WTC11 (cell line): ENCODE data around the gene DYSF. TPM values are rescaled to one million over a fixed set of nuclear protein-coding genes. Genes with fewer than 3 reads are reported as not detected.

Source experiments
- ATAC-seq: fragments of 200-7000 bp; cut with Tn5 transposase; 2 replicates; pipeline ENCODE4 v1.10.0; 2021; ENCODE audit warnings: mild to moderate bottlenecking, moderate library complexity
- CTCF ChIA-PET: fragments of 300-600 bp; sonication (Branson Sonifier 250); formaldehyde crosslinking; loops from one replicate; lab custom pipeline; 2021; ENCODE audit warnings: antibody characterized with exemption; lab: Charles Lee
- POLR2A ChIA-PET: fragments of 350-600 bp; sonication (Branson Sonifier 250); formaldehyde crosslinking; loops from one replicate; lab custom pipeline; 2021; ENCODE audit warnings: antibody characterized with exemption; lab: Charles Lee
- DNase-seq: peaks from one replicate; pipeline ENCODE4 v3.0.0; 2021; ENCODE audit warnings: low spot score
- H3K27ac Mint-ChIP-seq: 2 replicates; pipeline ENCODE4 v1.8.0; 2021; ENCODE audit warnings: mixed read lengths
- H3K27me3 Mint-ChIP-seq: 2 replicates; pipeline ENCODE4 v1.8.0; 2021; ENCODE audit warnings: low read depth, mild to moderate bottlenecking, moderate library complexity, mixed read lengths
- H3K36me3 Mint-ChIP-seq: 2 replicates; pipeline ENCODE4 v1.8.0; 2021; ENCODE audit warnings: mixed read lengths
- H3K4me1 Mint-ChIP-seq: 2 replicates; pipeline ENCODE4 v1.8.0; 2022; ENCODE audit warnings: mixed read lengths
- H3K4me3 Mint-ChIP-seq: 2 replicates; pipeline ENCODE4 v1.8.0; 2021; ENCODE audit warnings: mild to moderate bottlenecking, moderate library complexity, mixed read lengths
- H3K9me3 Mint-ChIP-seq: 2 replicates; pipeline ENCODE4 v1.8.0; 2021; ENCODE audit warnings: mixed read lengths
- ESRRA ChIP-seq: sonication (generic); formaldehyde crosslinking; IDR thresholded peaks from 2 replicates; pipeline ENCODE4 v1.8.1; 2022; ENCODE audit warnings: mild to moderate bottlenecking, missing genetic modification reagents, borderline replicate concordance
- GTF2I ChIP-seq: fragments of 250-450 bp; sonication (Bioruptor Pico); conservative IDR thresholded peaks from 2 replicates; pipeline ENCODE4 v1.4.0; 2021; ENCODE audit warnings: mild to moderate bottlenecking
- PRRX2 ChIP-seq: fragments of 250-450 bp; sonication (Bioruptor Pico); IDR thresholded peaks from 2 replicates; pipeline ENCODE4 v1.8.0; 2021; ENCODE audit warnings: mild to moderate bottlenecking
- SMAD4 ChIP-seq: sonication (generic); formaldehyde crosslinking; IDR thresholded peaks from 2 replicates; pipeline ENCODE4 v1.8.0; 2022; ENCODE audit warnings: mild to moderate bottlenecking, missing genetic modification reagents
- total RNA-seq: library from RNA; stranded (reverse); gene quantifications from 3 replicates; pipeline ENCODE4 v1.2.3, GENCODE V29; 2021
- TF ChIP-seq, protein P1 (sequence below): sonication (generic); formaldehyde crosslinking; IDR thresholded peaks from 2 replicates; pipeline ENCODE4 v1.8.1; 2023; ENCODE audit warnings: mild to moderate bottlenecking, missing genetic modification reagents
- TF ChIP-seq, protein P2 (sequence below): sonication (generic); formaldehyde crosslinking; IDR thresholded peaks from 2 replicates; pipeline ENCODE4 v1.8.1; 2022; ENCODE audit warnings: low read depth, mild to moderate bottlenecking, moderate library complexity, missing genetic modification reagents, borderline replicate concordance
- TF ChIP-seq, protein P3 (sequence below): fragments of 250-450 bp; sonication (Bioruptor Pico); IDR thresholded peaks from 2 replicates; pipeline ENCODE4 v1.8.0; 2021; ENCODE audit warnings: mild to moderate bottlenecking
- TF ChIP-seq, protein P4 (sequence below): sonication (generic); formaldehyde crosslinking; IDR thresholded peaks from 2 replicates; pipeline ENCODE4 v1.8.0; 2022; ENCODE audit warnings: mild to moderate bottlenecking, missing genetic modification reagents
- TF ChIP-seq, protein P5 (sequence below): sonication (generic); formaldehyde crosslinking; IDR thresholded peaks from 2 replicates; pipeline ENCODE4 v1.8.1; 2022; ENCODE audit warnings: mild to moderate bottlenecking, moderate library complexity, missing genetic modification reagents
- TF ChIP-seq, protein P6 (sequence below): fragments of 250-450 bp; sonication (Bioruptor Pico); IDR thresholded peaks from 2 replicates; pipeline ENCODE4 v1.9.0; 2021; ENCODE audit warnings: mild to moderate bottlenecking, borderline replicate concordance
- TF ChIP-seq, protein P7 (sequence below): fragments of 250-450 bp; sonication (Bioruptor Pico); IDR thresholded peaks from 2 replicates; pipeline ENCODE4 v1.9.0; 2021; ENCODE audit warnings: mild to moderate bottlenecking
- TF ChIP-seq, protein P8 (sequence below): sonication (generic); formaldehyde crosslinking; IDR thresholded peaks from 2 replicates; pipeline ENCODE4 v1.8.0; 2023; ENCODE audit warnings: mild to moderate bottlenecking, missing genetic modification reagents

DYSF gene
- total RNA-seq, 1 experiment from 2014 or later: 14.8 TPM

DNA sequence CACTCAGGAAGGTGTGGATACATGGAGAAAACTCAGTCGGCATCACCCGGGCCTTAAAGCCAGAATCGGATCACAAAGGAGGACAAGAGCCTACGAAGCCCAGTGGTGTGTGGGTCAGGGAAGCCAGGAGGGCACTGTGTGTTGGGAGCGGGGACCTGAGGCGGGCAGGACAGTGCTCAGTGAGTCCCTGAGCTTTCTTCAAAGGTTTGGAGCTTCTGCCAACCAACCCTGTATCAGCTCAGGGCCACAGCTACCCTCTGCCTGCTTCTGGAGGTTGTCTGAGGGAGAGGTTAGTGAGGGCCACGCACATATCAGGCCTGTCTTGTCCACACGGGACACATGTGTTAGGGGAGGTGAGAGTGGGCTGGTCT is 52.4 kb downstream of the DYSF start (continued):
- TF ChIP-seq, protein P1, sequence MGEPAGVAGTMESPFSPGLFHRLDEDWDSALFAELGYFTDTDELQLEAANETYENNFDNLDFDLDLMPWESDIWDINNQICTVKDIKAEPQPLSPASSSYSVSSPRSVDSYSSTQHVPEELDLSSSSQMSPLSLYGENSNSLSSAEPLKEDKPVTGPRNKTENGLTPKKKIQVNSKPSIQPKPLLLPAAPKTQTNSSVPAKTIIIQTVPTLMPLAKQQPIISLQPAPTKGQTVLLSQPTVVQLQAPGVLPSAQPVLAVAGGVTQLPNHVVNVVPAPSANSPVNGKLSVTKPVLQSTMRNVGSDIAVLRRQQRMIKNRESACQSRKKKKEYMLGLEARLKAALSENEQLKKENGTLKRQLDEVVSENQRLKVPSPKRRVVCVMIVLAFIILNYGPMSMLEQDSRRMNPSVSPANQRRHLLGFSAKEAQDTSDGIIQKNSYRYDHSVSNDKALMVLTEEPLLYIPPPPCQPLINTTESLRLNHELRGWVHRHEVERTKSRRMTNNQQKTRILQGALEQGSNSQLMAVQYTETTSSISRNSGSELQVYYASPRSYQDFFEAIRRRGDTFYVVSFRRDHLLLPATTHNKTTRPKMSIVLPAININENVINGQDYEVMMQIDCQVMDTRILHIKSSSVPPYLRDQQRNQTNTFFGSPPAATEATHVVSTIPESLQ: no peak
- TF ChIP-seq, protein P2, sequence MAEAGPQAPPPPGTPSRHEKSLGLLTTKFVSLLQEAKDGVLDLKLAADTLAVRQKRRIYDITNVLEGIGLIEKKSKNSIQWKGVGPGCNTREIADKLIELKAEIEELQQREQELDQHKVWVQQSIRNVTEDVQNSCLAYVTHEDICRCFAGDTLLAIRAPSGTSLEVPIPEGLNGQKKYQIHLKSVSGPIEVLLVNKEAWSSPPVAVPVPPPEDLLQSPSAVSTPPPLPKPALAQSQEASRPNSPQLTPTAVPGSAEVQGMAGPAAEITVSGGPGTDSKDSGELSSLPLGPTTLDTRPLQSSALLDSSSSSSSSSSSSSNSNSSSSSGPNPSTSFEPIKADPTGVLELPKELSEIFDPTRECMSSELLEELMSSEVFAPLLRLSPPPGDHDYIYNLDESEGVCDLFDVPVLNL (CRISPR knock-in tag): no peak
- TF ChIP-seq, protein P3, sequence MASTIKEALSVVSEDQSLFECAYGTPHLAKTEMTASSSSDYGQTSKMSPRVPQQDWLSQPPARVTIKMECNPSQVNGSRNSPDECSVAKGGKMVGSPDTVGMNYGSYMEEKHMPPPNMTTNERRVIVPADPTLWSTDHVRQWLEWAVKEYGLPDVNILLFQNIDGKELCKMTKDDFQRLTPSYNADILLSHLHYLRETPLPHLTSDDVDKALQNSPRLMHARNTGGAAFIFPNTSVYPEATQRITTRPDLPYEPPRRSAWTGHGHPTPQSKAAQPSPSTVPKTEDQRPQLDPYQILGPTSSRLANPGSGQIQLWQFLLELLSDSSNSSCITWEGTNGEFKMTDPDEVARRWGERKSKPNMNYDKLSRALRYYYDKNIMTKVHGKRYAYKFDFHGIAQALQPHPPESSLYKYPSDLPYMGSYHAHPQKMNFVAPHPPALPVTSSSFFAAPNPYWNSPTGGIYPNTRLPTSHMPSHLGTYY: no peak
- TF ChIP-seq, protein P4, sequence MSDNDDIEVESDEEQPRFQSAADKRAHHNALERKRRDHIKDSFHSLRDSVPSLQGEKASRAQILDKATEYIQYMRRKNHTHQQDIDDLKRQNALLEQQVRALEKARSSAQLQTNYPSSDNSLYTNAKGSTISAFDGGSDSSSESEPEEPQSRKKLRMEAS: no peak
- TF ChIP-seq, all 79 proteins: peak for 0

DNA sequence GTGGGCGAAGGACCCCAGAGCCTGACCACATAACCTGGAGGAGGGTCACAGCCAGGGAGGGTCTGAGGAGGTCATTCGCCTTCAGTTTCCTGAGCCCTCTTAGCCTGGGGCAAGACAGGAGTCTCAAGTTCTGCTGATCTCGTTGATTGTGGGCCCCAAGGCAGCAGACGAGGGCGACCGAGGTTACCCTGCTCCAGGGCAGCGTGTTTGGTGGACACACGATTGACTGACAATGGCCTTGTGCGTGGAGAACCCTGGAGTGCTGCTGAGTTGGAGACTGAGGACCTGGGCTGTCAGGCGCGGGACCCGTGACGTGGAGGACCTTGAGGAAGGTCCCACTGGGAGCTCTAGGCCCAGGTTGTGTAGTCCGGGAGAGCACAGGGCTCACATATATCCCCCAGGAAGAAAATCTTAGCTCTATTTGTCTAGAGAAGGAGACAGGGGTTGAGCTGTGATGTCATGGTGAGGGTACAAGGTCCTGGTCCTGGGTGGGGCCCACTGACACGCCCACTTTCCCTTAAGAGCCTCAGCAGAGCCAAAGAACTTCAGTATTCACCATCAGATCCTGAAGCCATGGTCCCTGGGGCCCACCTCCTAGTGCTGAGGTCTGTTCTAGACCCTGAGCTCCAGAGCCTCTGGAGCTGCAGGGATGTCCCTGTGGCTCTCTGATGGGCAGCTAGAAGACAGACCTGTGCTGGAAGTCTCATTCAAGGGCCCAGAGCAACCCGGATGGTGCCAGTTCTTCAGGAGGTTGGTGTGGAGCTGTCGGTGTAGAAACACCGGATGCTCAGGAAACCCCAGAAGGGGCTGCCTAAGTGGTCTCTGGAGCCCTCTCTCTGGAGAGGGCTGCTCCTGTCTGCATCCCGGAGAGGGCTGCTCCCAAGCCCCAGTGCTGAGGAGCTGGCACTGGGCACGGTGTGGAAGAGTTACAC is 53.1 kb downstream of the DYSF start:
- no peak for ATAC-seq

More for the DNA sequence above, 53.1 kb downstream of the DYSF start:
- no peak for DNase-seq
- no peak for TF ChIP-seq ESRRA (CRISPR knock-in tag)
- no peak for TF ChIP-seq SMAD4 (CRISPR knock-in tag)
- TF ChIP-seq PRRX2 (CRISPR knock-in tag): no peak
- TF ChIP-seq, protein P5, sequence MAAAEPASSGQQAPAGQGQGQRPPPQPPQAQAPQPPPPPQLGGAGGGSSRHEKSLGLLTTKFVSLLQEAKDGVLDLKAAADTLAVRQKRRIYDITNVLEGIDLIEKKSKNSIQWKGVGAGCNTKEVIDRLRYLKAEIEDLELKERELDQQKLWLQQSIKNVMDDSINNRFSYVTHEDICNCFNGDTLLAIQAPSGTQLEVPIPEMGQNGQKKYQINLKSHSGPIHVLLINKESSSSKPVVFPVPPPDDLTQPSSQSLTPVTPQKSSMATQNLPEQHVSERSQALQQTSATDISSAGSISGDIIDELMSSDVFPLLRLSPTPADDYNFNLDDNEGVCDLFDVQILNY (CRISPR knock-in tag): no peak
- no peak for TF ChIP-seq GTF2I (CRISPR knock-in tag)
- TF ChIP-seq, protein P6, sequence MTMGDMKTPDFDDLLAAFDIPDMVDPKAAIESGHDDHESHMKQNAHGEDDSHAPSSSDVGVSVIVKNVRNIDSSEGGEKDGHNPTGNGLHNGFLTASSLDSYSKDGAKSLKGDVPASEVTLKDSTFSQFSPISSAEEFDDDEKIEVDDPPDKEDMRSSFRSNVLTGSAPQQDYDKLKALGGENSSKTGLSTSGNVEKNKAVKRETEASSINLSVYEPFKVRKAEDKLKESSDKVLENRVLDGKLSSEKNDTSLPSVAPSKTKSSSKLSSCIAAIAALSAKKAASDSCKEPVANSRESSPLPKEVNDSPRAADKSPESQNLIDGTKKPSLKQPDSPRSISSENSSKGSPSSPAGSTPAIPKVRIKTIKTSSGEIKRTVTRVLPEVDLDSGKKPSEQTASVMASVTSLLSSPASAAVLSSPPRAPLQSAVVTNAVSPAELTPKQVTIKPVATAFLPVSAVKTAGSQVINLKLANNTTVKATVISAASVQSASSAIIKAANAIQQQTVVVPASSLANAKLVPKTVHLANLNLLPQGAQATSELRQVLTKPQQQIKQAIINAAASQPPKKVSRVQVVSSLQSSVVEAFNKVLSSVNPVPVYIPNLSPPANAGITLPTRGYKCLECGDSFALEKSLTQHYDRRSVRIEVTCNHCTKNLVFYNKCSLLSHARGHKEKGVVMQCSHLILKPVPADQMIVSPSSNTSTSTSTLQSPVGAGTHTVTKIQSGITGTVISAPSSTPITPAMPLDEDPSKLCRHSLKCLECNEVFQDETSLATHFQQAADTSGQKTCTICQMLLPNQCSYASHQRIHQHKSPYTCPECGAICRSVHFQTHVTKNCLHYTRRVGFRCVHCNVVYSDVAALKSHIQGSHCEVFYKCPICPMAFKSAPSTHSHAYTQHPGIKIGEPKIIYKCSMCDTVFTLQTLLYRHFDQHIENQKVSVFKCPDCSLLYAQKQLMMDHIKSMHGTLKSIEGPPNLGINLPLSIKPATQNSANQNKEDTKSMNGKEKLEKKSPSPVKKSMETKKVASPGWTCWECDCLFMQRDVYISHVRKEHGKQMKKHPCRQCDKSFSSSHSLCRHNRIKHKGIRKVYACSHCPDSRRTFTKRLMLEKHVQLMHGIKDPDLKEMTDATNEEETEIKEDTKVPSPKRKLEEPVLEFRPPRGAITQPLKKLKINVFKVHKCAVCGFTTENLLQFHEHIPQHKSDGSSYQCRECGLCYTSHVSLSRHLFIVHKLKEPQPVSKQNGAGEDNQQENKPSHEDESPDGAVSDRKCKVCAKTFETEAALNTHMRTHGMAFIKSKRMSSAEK (CRISPR knock-in tag): no peak
- TF ChIP-seq, protein P7, sequence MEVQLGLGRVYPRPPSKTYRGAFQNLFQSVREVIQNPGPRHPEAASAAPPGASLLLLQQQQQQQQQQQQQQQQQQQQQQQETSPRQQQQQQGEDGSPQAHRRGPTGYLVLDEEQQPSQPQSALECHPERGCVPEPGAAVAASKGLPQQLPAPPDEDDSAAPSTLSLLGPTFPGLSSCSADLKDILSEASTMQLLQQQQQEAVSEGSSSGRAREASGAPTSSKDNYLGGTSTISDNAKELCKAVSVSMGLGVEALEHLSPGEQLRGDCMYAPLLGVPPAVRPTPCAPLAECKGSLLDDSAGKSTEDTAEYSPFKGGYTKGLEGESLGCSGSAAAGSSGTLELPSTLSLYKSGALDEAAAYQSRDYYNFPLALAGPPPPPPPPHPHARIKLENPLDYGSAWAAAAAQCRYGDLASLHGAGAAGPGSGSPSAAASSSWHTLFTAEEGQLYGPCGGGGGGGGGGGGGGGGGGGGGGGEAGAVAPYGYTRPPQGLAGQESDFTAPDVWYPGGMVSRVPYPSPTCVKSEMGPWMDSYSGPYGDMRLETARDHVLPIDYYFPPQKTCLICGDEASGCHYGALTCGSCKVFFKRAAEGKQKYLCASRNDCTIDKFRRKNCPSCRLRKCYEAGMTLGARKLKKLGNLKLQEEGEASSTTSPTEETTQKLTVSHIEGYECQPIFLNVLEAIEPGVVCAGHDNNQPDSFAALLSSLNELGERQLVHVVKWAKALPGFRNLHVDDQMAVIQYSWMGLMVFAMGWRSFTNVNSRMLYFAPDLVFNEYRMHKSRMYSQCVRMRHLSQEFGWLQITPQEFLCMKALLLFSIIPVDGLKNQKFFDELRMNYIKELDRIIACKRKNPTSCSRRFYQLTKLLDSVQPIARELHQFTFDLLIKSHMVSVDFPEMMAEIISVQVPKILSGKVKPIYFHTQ (CRISPR knock-in tag): no peak
- TF ChIP-seq, protein P8, sequence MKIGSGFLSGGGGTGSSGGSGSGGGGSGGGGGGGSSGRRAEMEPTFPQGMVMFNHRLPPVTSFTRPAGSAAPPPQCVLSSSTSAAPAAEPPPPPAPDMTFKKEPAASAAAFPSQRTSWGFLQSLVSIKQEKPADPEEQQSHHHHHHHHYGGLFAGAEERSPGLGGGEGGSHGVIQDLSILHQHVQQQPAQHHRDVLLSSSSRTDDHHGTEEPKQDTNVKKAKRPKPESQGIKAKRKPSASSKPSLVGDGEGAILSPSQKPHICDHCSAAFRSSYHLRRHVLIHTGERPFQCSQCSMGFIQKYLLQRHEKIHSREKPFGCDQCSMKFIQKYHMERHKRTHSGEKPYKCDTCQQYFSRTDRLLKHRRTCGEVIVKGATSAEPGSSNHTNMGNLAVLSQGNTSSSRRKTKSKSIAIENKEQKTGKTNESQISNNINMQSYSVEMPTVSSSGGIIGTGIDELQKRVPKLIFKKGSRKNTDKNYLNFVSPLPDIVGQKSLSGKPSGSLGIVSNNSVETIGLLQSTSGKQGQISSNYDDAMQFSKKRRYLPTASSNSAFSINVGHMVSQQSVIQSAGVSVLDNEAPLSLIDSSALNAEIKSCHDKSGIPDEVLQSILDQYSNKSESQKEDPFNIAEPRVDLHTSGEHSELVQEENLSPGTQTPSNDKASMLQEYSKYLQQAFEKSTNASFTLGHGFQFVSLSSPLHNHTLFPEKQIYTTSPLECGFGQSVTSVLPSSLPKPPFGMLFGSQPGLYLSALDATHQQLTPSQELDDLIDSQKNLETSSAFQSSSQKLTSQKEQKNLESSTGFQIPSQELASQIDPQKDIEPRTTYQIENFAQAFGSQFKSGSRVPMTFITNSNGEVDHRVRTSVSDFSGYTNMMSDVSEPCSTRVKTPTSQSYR (CRISPR knock-in tag): no peak
- CTCF ChIA-PET: interaction anchor here (1.0 to 5.0 kb wide), 5 partner anchors 24 to 207 kb away, joined by 3 to 25 read pairs (median 4); partner anchors contain the start of gene DYSF
- POLR2A ChIA-PET: no interaction called here
- no peaks in the 10 kb centered on the region for H3K4me1 Mint-ChIP-seq
- H3K36me3 Mint-ChIP-seq: no peaks in the 10 kb centered on the region
- H3K9me3 Mint-ChIP-seq: no peaks in the 10 kb centered on the region
- H3K27ac Mint-ChIP-seq: no peak overlapping the region
- no peak overlapping the region for H3K4me3 Mint-ChIP-seq
- no peaks in the 10 kb centered on the region for H3K27me3 Mint-ChIP-seq
